CD4-positive, alpha-beta T cell treated with Interleukin-4 for 1 hour (primary cell): ENCODE results near the gene TMEM132C.

Experiments
- DNase-seq, 2 donors: peaks; one replicate each; pipeline ENCODE4 v3.0.0-alpha.2; 2020 to 2022

Gene TMEM132C

GRCh38 chr12:128729628-128730121, 462.7 kb downstream of the TMEM132C start:
- no peak for DNase-seq

- DNase-seq: no peak
These were observed 467.4 kb downstream of the TMEM132C start for GRCh38 chr12:128734371-128734770.

- no peak for DNase-seq
These were observed 470.5 kb downstream of the TMEM132C start for GRCh38 chr12:128737292-128737966.

- DNase-seq: peak in 1 of 2 donors; percentile 29
These were observed 476.9 kb downstream of the TMEM132C start for GRCh38 chr12:128743916-128744315.

- peak in 1 of 2 donors; percentile 43 for DNase-seq
These were observed 479.1 kb downstream of the TMEM132C start for GRCh38 chr12:128745772-128746689.

GRCh38 chr12:128747441-128747840, 480.5 kb downstream of the TMEM132C start:
- DNase-seq: no peak

GRCh38 chr12:128752386-128752785, 485.4 kb downstream of the TMEM132C start:
- DNase-seq: no peak

- no peak for DNase-seq
These were observed 486.5 kb downstream of the TMEM132C start for GRCh38 chr12:128753438-128753837.

- no peak for DNase-seq
These were observed 487.3 kb downstream of the TMEM132C start for GRCh38 chr12:128754275-128754674.

GRCh38 chr12:128755566-128755965, 488.6 kb downstream of the TMEM132C start:
- DNase-seq: no peak
